HG02973 (cell line): ENCODE results near the gene GYPB.
"Not testable (repeated sequence)": the region's sequence is repeated elsewhere in the genome, so short reads cannot be mapped to it uniquely, and the experiment has no call there.

Experiments used
- ATAC-seq: cut with Tn5 transposase; IDR thresholded peaks from one replicate; pipeline ENCODE4 v1.9.1; 2021; ENCODE audit warnings: moderate library complexity; ENCODE audit not compliant: unreplicated experiment

Gene GYPB

GRCh38 chr4:143950185-143950584 lies 69.0 kb downstream of the GYPB start:
- not testable (repeated sequence) for ATAC-seq

DNA sequence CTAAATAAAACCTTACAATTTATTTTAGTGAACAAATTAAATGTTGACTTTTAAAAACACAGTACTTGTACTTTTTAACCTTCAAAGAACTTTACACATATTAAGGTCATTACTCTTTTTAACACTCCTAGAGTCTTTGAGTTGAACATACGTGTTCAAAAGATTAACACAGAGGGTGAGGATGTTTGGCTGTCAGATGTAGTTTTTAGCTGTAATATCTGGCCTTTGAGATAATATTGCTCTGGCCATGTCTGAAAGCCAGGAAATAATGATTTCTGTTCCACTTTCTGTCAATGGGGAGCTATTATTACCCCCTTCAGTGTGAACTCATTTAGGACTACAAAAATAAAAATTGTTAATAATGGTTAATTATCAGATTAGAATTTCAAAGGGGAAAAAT lies 71.7 kb downstream of the GYPB start:
- ATAC-seq: not testable (repeated sequence)
